Measurements from ENCODE around the gene AMIGO2. TPM values are rescaled to one million over a fixed set of nuclear protein-coding genes. Genes with fewer than 3 reads are reported as not detected.

AMIGO2 gene
- total and polyA plus RNA-seq, 9 of the 15 experiments (the other 6 are each of a cell fraction or from before 2014, with no cell fraction given), result 2.0 to 8.3 (median 3.8) TPM

- POLR2A ChIA-PET, result interaction anchor here (0.7 to 4.1 kb wide), 5 partner anchors 8 to 320 kb away, joined by 3 to 21 read pairs (median 6); partner anchors contain the start of genes AMIGO2 and PCED1B
- peak; percentile 90 for FAIRE-seq
- BruUV-seq (replicated peaks), result no TSS peak
- 0 out of 2 replicates have a peak, but pooled peaks have one; percentile 26 for TF ChIP-seq ARID3A (IDR thresholded peaks at IDR 0.05; ENCODE audit: borderline replicate concordance, low read depth, low read length)
- TF ChIP-seq RAD21 (CRISPR knock-in tag; conservative IDR thresholded peaks at IDR 0.05 in 1 of 2, IDR thresholded peaks at IDR 0.05 in 1 of 2), result peak; percentile 45 to 68; a peak in 3 of 4 replicates
- TF ChIP-seq MEIS2 (IDR thresholded peaks at IDR 0.05; ENCODE audit: partially characterized antibody), result peak; percentile 18
- no peak for TF ChIP-seq CTCFL (IDR thresholded peaks at IDR 0.05; ENCODE audit: borderline replicate concordance, insufficient read depth, low read depth, low read length, poor library complexity, severe bottlenecking)
- peak; percentile 40; the same call in 1 of the 2 replicates for TF ChIP-seq PKNOX1 (IDR thresholded peaks at IDR 0.05)
- TF ChIP-seq THRAP3 (IDR thresholded peaks at IDR 0.05; ENCODE audit: borderline replicate concordance), result no peak
- peak; percentile 59; the same call in 1 of the 2 replicates for TF ChIP-seq SMC3 (conservative IDR thresholded peaks at IDR 0.05; ENCODE audit: insufficient read depth, low read depth, low read length)
Observed at GRCh38 chr12:47071241-47071852, 8.4 kb downstream of the AMIGO2 start.

More at GRCh38 chr12:47071241-47071852, 8.4 kb downstream of the AMIGO2 start:
- ATAC-seq (peak; percentile 82), DNase-seq (ENCODE audit: extremely low read depth in 1 of 4, low spot score in 3 of 4) (peak; percentile 33 to 58 (median 47))
- Histone ChIP-seq H3K36me3 (ENCODE audit: control insufficient read depth, insufficient read depth, low read length) (no peaks in the 10 kb centered on the region), H3K9ac (ENCODE audit: insufficient read depth in 1 of 2, low read depth in 2 of 2, low read length in 2 of 2) (no peak overlapping the region), H2AFZ (ENCODE audit: low read depth, low read length) (no peak overlapping the region), H3K4me3 (no peak overlapping the region), H3K4me2 (ENCODE audit: insufficient read depth, low read length) (no peak overlapping the region), H3K27ac (ENCODE audit: extremely low read depth, low read depth, low read length) (no peak overlapping the region), H3K9me1 (ENCODE audit: control insufficient read depth, insufficient read depth, low read length) (no peaks in the 10 kb centered on the region), H3K27me3 (ENCODE audit: control insufficient read depth in 2 of 2, insufficient read depth in 2 of 2, low read length in 2 of 2) (no peaks in the 10 kb centered on the region), H3K4me1 (replicated peaks in 1 of 2; ENCODE audit: control insufficient read depth in 2 of 2, insufficient read depth in 2 of 2, low read length in 2 of 2) (no peaks in the 10 kb centered on the region), H4K20me1 (replicated peaks; ENCODE audit: control insufficient read depth, insufficient read depth, low read length) (no peaks in the 10 kb centered on the region), H3K79me2 (ENCODE audit: control insufficient read depth, insufficient read depth, low read length) (no peaks in the 10 kb centered on the region), H3K9me3 (replicated peaks; ENCODE audit: control insufficient read depth, insufficient read depth, low read depth, low read length) (no peaks in the 10 kb centered on the region)
- in situ Hi-C loops (cut with MboI) (no loop called here), intact Hi-C loops (cut with micrococcal nuclease) (loop anchor here (1.0 kb wide), 1 partner anchor 39 kb away; no protein-coding TSS in a partner anchor)
- CTCF ChIA-PET (ENCODE audit: low intra/inter-chr PET ratio), result interaction anchor here (1.0 kb wide), 1 partner anchor 39 kb away, joined by 3 read pairs; no protein-coding TSS in a partner anchor
- WGBS (ENCODE audit: insufficient coverage, low coverage, missing lambda C conversion rate), result 5% methylated on average over 5 of the region's 5 CpGs
